Mesenchymal stem cell (in vitro differentiated cells and primary cell): Measurements from ENCODE around the gene SLC30A3.
"Not testable (repeated sequence)": the region's sequence is repeated elsewhere in the genome, so short reads cannot be mapped to it uniquely, and the experiment has no call there.

Experiments
- DNase-seq: peaks from one replicate; pipeline ENCODE4 v3.0.0-alpha.2; 2013
- H2AFZ ChIP-seq: one replicate; pipeline ENCODE4 v1.6.1; 2013; ENCODE audit warnings: low read depth, mild to moderate bottlenecking, control low read depth, inconsistent platforms, low read length, moderate library complexity
- H2AK5ac ChIP-seq: 2 replicates; pipeline ENCODE4 v1.6.1; 2013; ENCODE audit warnings: low read length, moderate library complexity, mild to moderate bottlenecking, inconsistent platforms; ENCODE audit not compliant: severe bottlenecking
- H2BK120ac ChIP-seq: one replicate; pipeline ENCODE4 v1.6.1; 2013; ENCODE audit warnings: low read depth, mild to moderate bottlenecking, inconsistent platforms, low read length, moderate library complexity
- H2BK12ac ChIP-seq, 2 experiments: one replicate each; pipeline ENCODE4 v1.6.1; 2013; ENCODE audit warnings: inconsistent platforms in 2 of 2, low read length in 2 of 2, mild to moderate bottlenecking in 2 of 2, moderate library complexity in 2 of 2, control low read depth in 1 of 2
- H2BK15ac ChIP-seq: one replicate; pipeline ENCODE4 v1.6.1; 2013; ENCODE audit warnings: mild to moderate bottlenecking, low read depth, inconsistent platforms; ENCODE audit not compliant: poor library complexity, severe bottlenecking
- H2BK5ac ChIP-seq: 2 replicates; pipeline ENCODE4 v1.6.1; 2013; ENCODE audit warnings: low read depth, mild to moderate bottlenecking, low read length, control low read depth, inconsistent platforms; ENCODE audit not compliant: poor library complexity, severe bottlenecking
- H3K14ac ChIP-seq, 2 experiments: one replicate each; pipeline ENCODE4 v1.6.1; 2013; ENCODE audit warnings: inconsistent platforms in 2 of 2, low read length in 2 of 2, control low read depth in 1 of 2, mild to moderate bottlenecking in 1 of 2, moderate library complexity in 1 of 2
- H3K18ac ChIP-seq, 2 experiments: one replicate each; pipeline ENCODE4 v1.6.1; 2013; ENCODE audit warnings: inconsistent platforms in 2 of 2, low read length in 2 of 2, control low read depth in 1 of 2, low read depth in 1 of 2, mild to moderate bottlenecking in 1 of 2
- H3K23ac ChIP-seq, 2 experiments: one replicate each; pipeline ENCODE4 v1.6.1; 2013; ENCODE audit warnings: inconsistent platforms in 2 of 2, low read length in 2 of 2, mild to moderate bottlenecking in 2 of 2, moderate library complexity in 2 of 2, control low read depth in 1 of 2
- H3K27ac ChIP-seq: 2 replicates; pipeline ENCODE4 v1.5.1; 2013; ENCODE audit warnings: mild to moderate bottlenecking, moderate library complexity, low read length, control low read depth, inconsistent platforms; ENCODE audit not compliant: poor library complexity, severe bottlenecking
- H3K27me3 ChIP-seq, 2 experiments: 2 replicates each; pipeline versions ENCODE4 v1.6.1 to v1.7.0; 2013; ENCODE audit warnings: low read length in 2 of 2, mild to moderate bottlenecking in 2 of 2, moderate library complexity in 2 of 2, control low read depth in 1 of 2, inconsistent platforms in 1 of 2; ENCODE audit not compliant: control insufficient read depth in 1 of 2, insufficient read depth in 1 of 2
- H3K36me3 ChIP-seq, 2 experiments: 2 replicates each; pipeline versions ENCODE4 v1.6.1 to v1.7.0; 2013; ENCODE audit warnings: low read length in 2 of 2, control low read depth in 1 of 2, inconsistent platforms in 1 of 2, low read depth in 1 of 2, mild to moderate bottlenecking in 1 of 2; ENCODE audit not compliant: insufficient read depth in 2 of 2, control insufficient read depth in 1 of 2
- H3K4ac ChIP-seq, 2 experiments: one replicate each; pipeline ENCODE4 v1.6.1; 2013; ENCODE audit warnings: inconsistent platforms in 2 of 2, low read length in 2 of 2, mild to moderate bottlenecking in 2 of 2, moderate library complexity in 2 of 2, control low read depth in 1 of 2, low read depth in 1 of 2
- H3K4me1 ChIP-seq: 2 replicates; pipeline ENCODE4 v1.6.1; 2013; ENCODE audit warnings: low read depth, low read length, control low read depth; ENCODE audit not compliant: control insufficient read depth, insufficient read depth
- H3K4me2 ChIP-seq: 2 replicates; pipeline ENCODE4 v1.6.1; 2013; ENCODE audit warnings: low read length, mild to moderate bottlenecking, inconsistent platforms; ENCODE audit not compliant: poor library complexity, severe bottlenecking
- H3K4me3 ChIP-seq, 2 experiments: 2 replicates each; pipeline versions ENCODE4 v1.5.1 to v1.7.0; 2013; ENCODE audit warnings: low read length in 2 of 2, mild to moderate bottlenecking in 2 of 2, control low read depth in 1 of 2, low read depth in 1 of 2; ENCODE audit not compliant: insufficient read depth in 1 of 2
- H3K79me1 ChIP-seq: replicated peaks from 2 replicates; pipeline ENCODE4 v1.6.1; 2013; ENCODE audit warnings: mild to moderate bottlenecking, control low read depth, low read length, inconsistent platforms; ENCODE audit not compliant: poor library complexity, severe bottlenecking
- H3K9ac ChIP-seq: 2 replicates; pipeline ENCODE4 v1.7.0; 2013; ENCODE audit warnings: mild to moderate bottlenecking, low read length, moderate library complexity
- H3K9me3 ChIP-seq: 2 replicates; pipeline ENCODE4 v1.7.0; 2013; ENCODE audit warnings: mild to moderate bottlenecking, low read length; ENCODE audit not compliant: control insufficient read depth
- H4K8ac ChIP-seq: one replicate; pipeline ENCODE4 v1.6.1; 2013; ENCODE audit warnings: inconsistent platforms, mild to moderate bottlenecking, low read length, moderate library complexity
- H4K91ac ChIP-seq: one replicate; pipeline ENCODE4 v1.6.1; 2013; ENCODE audit warnings: mild to moderate bottlenecking, low read length, inconsistent platforms
- WGBS: methylation state at CpG from one replicate; pipeline ENCODE4 v1.1.7; 2013; ENCODE audit warnings: mixed read lengths; 5-methylcytosine and 5-hydroxymethylcytosine counted together

Gene SLC30A3

GRCh38 chr2:27268296-27268695, 5.4 kb upstream of the SLC30A3 start:
- not testable (repeated sequence) for H2AFZ ChIP-seq, H3K4ac ChIP-seq, H3K79me1 ChIP-seq, H4K8ac ChIP-seq, DNase-seq, H3K4me2 ChIP-seq, H3K14ac ChIP-seq, H3K9me3 ChIP-seq, H3K27ac ChIP-seq, H2AK5ac ChIP-seq, H3K18ac ChIP-seq, H2BK120ac ChIP-seq, H4K91ac ChIP-seq, H3K4me3 ChIP-seq, H3K36me3 ChIP-seq, H3K9ac ChIP-seq, H2BK5ac ChIP-seq, H2BK15ac ChIP-seq, H2BK12ac ChIP-seq, H3K23ac ChIP-seq
- Histone ChIP-seq H3K27me3 (peaks cover 64 to 67% of the 10 kb centered on the region in 2 experiments), H3K4me1 (peaks cover 14% of the 10 kb centered on the region)
- WGBS = 94% methylated on average over 12 of the region's 13 CpGs

GRCh38 chr2:27265536-27265870, 2.7 kb upstream of the SLC30A3 start:
- Histone ChIP-seq H3K9me3 (no peaks in the 10 kb centered on the region), H2BK12ac (no peak overlapping the region), H3K36me3 (no peaks in the 10 kb centered on the region), H3K4me3 (no peak overlapping the region), H2BK120ac (no peak overlapping the region), H3K4me2 (no peak overlapping the region), H3K27ac (no peak overlapping the region), H3K27me3 (peaks cover 73 to 83% of the 10 kb centered on the region in 2 experiments), H2AFZ (no peak overlapping the region), H3K18ac (no peak overlapping the region), H3K14ac (no peak overlapping the region), H3K23ac (no peak overlapping the region), H3K4ac (no peak overlapping the region), H2BK5ac (no peak overlapping the region), H3K79me1 (no peaks in the 10 kb centered on the region), H4K91ac (no peak overlapping the region), H4K8ac (no peak overlapping the region), H2AK5ac (no peak overlapping the region), H3K9ac (no peak overlapping the region), H2BK15ac (no peak overlapping the region), H3K4me1 (peaks cover 29% of the 10 kb centered on the region)
- DNase-seq = no peak

- H2BK120ac ChIP-seq = no peak overlapping the region
- no peak overlapping the region for H3K4ac ChIP-seq
- no peak overlapping the region for H2BK5ac ChIP-seq
- peak; percentile 71 for DNase-seq
- no peak overlapping the region for H2BK15ac ChIP-seq
- no peak overlapping the region for H4K91ac ChIP-seq
- peak overlapping the region; percentile 60 for H3K4me2 ChIP-seq
- no peak overlapping the region for H2BK12ac ChIP-seq
- peak overlapping the region in 1 of 2 experiments; percentile 13 for H3K4me3 ChIP-seq
- peaks cover 74 to 84% of the 10 kb centered on the region in 2 experiments for H3K27me3 ChIP-seq
- no peak overlapping the region for H3K27ac ChIP-seq
- 5% methylated on average over 56 of the region's 56 CpGs for WGBS
- H3K18ac ChIP-seq = no peak overlapping the region
- H2AFZ ChIP-seq = no peak overlapping the region
- H3K14ac ChIP-seq = no peak overlapping the region
- H3K36me3 ChIP-seq = no peaks in the 10 kb centered on the region
- no peaks in the 10 kb centered on the region for H3K79me1 ChIP-seq
- no peak overlapping the region for H2AK5ac ChIP-seq
- H3K23ac ChIP-seq = peak overlapping the region in 1 of 2 experiments; percentile 52
- H4K8ac ChIP-seq = peak overlapping the region; percentile 51
- no peak overlapping the region for H3K9ac ChIP-seq
- no peaks in the 10 kb centered on the region for H3K9me3 ChIP-seq
- H3K4me1 ChIP-seq = peaks cover 29% of the 10 kb centered on the region
These were observed 2.1 kb upstream of the SLC30A3 start for GRCh38 chr2:27264753-27265535.

GRCh38 chr2:27264253-27264752, 1.5 kb upstream of the SLC30A3 start:
- Histone ChIP-seq H3K27ac (no peak overlapping the region), H3K4me1 (peaks cover 29% of the 10 kb centered on the region), H3K9me3 (no peaks in the 10 kb centered on the region), H3K18ac (no peak overlapping the region), H3K14ac (no peak overlapping the region), H2BK12ac (no peak overlapping the region), H3K36me3 (no peaks in the 10 kb centered on the region), H3K27me3 (peaks cover 76 to 85% of the 10 kb centered on the region in 2 experiments), H2AK5ac (no peak overlapping the region), H3K23ac (peak overlapping the region in 1 of 2 experiments; percentile 57), H4K8ac (peak overlapping the region; percentile 69), H3K4me2 (no peak overlapping the region), H2AFZ (no peak overlapping the region), H3K4ac (no peak overlapping the region), H3K9ac (no peak overlapping the region), H4K91ac (no peak overlapping the region), H2BK120ac (no peak overlapping the region), H3K79me1 (no peaks in the 10 kb centered on the region), H3K4me3 (peak overlapping the region in 1 of 2 experiments; percentile 1), H2BK5ac (no peak overlapping the region), H2BK15ac (no peak overlapping the region)
- DNase-seq = no peak
- 2% methylated on average over 23 of the region's 38 CpGs for WGBS
